Esophagus muscularis mucosa (tissue), 3 donors: ENCODE data around the gene PARD6G.

Experiments
- POLR2A ChIP-seq: fragments of 450-650 bp; IDR thresholded peaks from one replicate; pipeline ENCODE4 v1.6.1; 2017; ENCODE audit warnings: antibody characterized with exemption, moderate library complexity, mild to moderate bottlenecking, low read depth
- POLR2AphosphoS5 ChIP-seq, 2 donors: sonication (generic); formaldehyde crosslinking; IDR thresholded peaks; one replicate each; pipeline ENCODE4 v1.6.1; 2017; ENCODE audit warnings: antibody characterized with exemption in 2 of 2
- TF ChIP-seq, protein P1 (sequence below), 3 experiments: fragments of 200-600 bp in 2 of 3; fragments of 450-650 bp in 1 of 3; sonication (generic) in 2 of 3; IDR thresholded peaks; one replicate each; pipeline ENCODE4 v1.5.1; 2017 to 2019; ENCODE audit warnings: antibody characterized with exemption in 3 of 3, mild to moderate bottlenecking in 2 of 3, moderate library complexity in 1 of 3

DNA sequence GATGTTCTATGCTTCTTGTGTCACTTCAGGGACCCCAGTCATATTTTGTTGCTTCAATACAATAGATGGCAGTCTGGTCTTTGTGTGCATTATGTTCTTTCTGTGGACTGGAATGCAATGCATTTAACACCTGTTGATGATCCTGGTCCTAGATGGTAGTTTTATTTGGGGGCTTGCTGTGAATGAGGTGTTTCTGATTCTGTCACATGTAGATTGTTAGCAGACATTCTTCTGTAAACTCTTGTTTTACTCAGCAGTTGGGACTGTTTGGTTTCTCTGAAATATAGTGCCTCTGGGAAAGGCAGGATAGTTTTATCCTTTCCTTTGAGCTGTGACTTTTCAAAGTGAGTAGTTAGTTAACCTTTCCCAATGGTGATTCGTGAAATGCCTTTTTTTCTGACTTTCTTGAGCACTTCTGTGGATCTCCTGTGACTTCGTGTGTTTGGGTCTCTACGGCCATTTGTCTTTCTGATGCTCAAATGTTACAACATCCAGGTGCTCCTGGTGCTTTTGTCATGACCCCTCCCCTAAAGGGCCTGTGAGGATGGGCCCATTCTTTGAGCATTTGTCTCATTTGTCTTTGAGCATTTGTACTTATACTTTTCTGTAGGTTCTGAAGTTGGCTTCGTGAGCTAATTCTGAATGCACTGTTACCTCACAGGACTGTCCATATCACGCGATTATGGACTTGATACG, 117.5 kb downstream of the PARD6G start:
- TF ChIP-seq, protein P1, sequence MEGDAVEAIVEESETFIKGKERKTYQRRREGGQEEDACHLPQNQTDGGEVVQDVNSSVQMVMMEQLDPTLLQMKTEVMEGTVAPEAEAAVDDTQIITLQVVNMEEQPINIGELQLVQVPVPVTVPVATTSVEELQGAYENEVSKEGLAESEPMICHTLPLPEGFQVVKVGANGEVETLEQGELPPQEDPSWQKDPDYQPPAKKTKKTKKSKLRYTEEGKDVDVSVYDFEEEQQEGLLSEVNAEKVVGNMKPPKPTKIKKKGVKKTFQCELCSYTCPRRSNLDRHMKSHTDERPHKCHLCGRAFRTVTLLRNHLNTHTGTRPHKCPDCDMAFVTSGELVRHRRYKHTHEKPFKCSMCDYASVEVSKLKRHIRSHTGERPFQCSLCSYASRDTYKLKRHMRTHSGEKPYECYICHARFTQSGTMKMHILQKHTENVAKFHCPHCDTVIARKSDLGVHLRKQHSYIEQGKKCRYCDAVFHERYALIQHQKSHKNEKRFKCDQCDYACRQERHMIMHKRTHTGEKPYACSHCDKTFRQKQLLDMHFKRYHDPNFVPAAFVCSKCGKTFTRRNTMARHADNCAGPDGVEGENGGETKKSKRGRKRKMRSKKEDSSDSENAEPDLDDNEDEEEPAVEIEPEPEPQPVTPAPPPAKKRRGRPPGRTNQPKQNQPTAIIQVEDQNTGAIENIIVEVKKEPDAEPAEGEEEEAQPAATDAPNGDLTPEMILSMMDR (IDR thresholded peaks at IDR 0.05) = no peak
- no peak for TF ChIP-seq POLR2A
- TF ChIP-seq POLR2AphosphoS5 (IDR thresholded peaks at IDR 0.05) = no peak
